ENCODE results near the gene GP1BA. TPM values are rescaled to one million over a fixed set of nuclear protein-coding genes. Genes with fewer than 3 reads are reported as not detected.

Gene GP1BA
- total RNA-seq, 1 experiment from 2014 or later: not detected

DNA sequence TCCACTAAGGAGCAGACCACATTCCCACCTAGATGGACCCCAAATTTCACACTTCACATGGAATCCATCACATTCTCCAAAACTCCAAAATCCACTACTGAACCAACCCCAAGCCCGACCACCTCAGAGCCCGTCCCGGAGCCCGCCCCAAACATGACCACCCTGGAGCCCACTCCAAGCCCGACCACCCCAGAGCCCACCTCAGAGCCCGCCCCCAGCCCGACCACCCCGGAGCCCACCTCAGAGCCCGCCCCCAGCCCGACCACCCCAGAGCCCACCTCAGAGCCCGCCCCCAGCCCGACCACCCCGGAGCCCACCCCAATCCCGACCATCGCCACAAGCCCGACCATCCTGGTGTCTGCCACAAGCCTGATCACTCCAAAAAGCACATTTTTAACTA, 1.6 kb downstream of the GP1BA start (continued):
- TF ChIP-seq, protein P1, sequence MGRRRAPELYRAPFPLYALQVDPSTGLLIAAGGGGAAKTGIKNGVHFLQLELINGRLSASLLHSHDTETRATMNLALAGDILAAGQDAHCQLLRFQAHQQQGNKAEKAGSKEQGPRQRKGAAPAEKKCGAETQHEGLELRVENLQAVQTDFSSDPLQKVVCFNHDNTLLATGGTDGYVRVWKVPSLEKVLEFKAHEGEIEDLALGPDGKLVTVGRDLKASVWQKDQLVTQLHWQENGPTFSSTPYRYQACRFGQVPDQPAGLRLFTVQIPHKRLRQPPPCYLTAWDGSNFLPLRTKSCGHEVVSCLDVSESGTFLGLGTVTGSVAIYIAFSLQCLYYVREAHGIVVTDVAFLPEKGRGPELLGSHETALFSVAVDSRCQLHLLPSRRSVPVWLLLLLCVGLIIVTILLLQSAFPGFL (CRISPR knock-in tag; IDR thresholded peaks at IDR 0.05; ENCODE audit: borderline replicate concordance): no peak
- TF ChIP-seq GRHL2 (CRISPR knock-in tag; IDR thresholded peaks at IDR 0.05; ENCODE audit: insufficient replicate concordance, severe bottlenecking) (no peak), ZNF425 (CRISPR knock-in tag; conservative IDR thresholded peaks at IDR 0.05) (no peak), ZNF138 (CRISPR knock-in tag; conservative IDR thresholded peaks at IDR 0.05) (no peak), GTF2I (CRISPR knock-in tag; conservative IDR thresholded peaks at IDR 0.05) (no peak)

DNA sequence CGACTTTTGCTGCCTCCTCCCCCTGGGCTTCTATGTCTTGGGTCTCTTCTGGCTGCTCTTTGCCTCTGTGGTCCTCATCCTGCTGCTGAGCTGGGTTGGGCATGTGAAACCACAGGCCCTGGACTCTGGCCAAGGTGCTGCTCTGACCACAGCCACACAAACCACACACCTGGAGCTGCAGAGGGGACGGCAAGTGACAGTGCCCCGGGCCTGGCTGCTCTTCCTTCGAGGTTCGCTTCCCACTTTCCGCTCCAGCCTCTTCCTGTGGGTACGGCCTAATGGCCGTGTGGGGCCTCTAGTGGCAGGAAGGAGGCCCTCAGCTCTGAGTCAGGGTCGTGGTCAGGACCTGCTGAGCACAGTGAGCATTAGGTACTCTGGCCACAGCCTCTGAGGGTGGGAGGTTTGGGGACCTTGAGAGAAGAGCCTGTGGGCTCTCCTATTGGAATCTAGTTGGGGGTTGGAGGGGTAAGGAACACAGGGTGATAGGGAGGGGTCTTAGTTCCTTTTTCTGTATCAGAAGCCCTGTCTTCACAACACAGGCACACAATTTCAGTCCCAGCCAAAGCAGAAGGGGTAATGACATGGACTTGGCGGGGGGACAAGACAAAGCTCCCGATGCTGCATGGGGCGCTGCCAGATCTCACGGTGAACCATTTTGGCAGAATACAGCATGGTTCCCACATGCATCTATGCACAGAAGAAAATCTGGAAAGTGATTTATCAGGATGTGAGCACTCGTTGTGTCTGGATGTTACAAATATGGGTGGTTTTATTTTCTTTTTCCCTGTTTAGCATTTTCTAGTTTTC, 2.3 kb downstream of the GP1BA start:
- peak; percentile 81 for ATAC-seq
- POLR2A ChIA-PET: no interaction called here
- Mint-ChIP-seq H3K9me3 (no peaks in the 10 kb centered on the region), H3K27me3 (ENCODE audit: low read depth) (no peaks in the 10 kb centered on the region), H3K36me3 (peaks cover 23% of the 10 kb centered on the region), H3K4me1 (peaks cover 18% of the 10 kb centered on the region), H3K4me3 (no peak overlapping the region), H3K27ac (no peak overlapping the region; the same call in 1 of the 2 replicates)
- CTCF ChIA-PET: interaction anchor here (0.5 to 3.3 kb wide), 10 partner anchors 10 to 128 kb away, joined by 3 to 39 read pairs (median 5); partner anchors contain the start of genes CAMTA2, CHRNE and SPAG7
- TF ChIP-seq SP1 (CRISPR knock-in tag; conservative IDR thresholded peaks at IDR 0.05) (no peak), ATF6 (CRISPR knock-in tag; IDR thresholded peaks at IDR 0.05) (no peak), GABPB1 (CRISPR knock-in tag; IDR thresholded peaks at IDR 0.05) (0 out of 2 replicates have a peak, but pooled peaks have one; percentile 16)
- TF ChIP-seq, protein P2, sequence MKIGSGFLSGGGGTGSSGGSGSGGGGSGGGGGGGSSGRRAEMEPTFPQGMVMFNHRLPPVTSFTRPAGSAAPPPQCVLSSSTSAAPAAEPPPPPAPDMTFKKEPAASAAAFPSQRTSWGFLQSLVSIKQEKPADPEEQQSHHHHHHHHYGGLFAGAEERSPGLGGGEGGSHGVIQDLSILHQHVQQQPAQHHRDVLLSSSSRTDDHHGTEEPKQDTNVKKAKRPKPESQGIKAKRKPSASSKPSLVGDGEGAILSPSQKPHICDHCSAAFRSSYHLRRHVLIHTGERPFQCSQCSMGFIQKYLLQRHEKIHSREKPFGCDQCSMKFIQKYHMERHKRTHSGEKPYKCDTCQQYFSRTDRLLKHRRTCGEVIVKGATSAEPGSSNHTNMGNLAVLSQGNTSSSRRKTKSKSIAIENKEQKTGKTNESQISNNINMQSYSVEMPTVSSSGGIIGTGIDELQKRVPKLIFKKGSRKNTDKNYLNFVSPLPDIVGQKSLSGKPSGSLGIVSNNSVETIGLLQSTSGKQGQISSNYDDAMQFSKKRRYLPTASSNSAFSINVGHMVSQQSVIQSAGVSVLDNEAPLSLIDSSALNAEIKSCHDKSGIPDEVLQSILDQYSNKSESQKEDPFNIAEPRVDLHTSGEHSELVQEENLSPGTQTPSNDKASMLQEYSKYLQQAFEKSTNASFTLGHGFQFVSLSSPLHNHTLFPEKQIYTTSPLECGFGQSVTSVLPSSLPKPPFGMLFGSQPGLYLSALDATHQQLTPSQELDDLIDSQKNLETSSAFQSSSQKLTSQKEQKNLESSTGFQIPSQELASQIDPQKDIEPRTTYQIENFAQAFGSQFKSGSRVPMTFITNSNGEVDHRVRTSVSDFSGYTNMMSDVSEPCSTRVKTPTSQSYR (CRISPR knock-in tag; IDR thresholded peaks at IDR 0.05): 0 out of 2 replicates have a peak, but pooled peaks have one; percentile 53
- peak; percentile 50 for DNase-seq (ENCODE audit: low spot score)

- POLR2A ChIA-PET: no interaction called here
- TF ChIP-seq ZNF416 (CRISPR knock-in tag; IDR thresholded peaks at IDR 0.05) (no peak), ZNF512 (CRISPR knock-in tag; IDR thresholded peaks at IDR 0.05; ENCODE audit: borderline replicate concordance) (no peak), FOXK1 (CRISPR knock-in tag; IDR thresholded peaks at IDR 0.05) (no peak), ESRRA (CRISPR knock-in tag; IDR thresholded peaks at IDR 0.05; ENCODE audit: borderline replicate concordance) (no peak), KAT7 (CRISPR knock-in tag; IDR thresholded peaks at IDR 0.05; ENCODE audit: borderline replicate concordance) (no peak)
- TF ChIP-seq, protein P2 (CRISPR knock-in tag; IDR thresholded peaks at IDR 0.05): no peak
- CTCF ChIA-PET: interaction anchor here (0.6 kb wide), 2 partner anchors 12 to 27 kb away, joined by 3 to 4 read pairs; no protein-coding TSS in a partner anchor
Observed at GRCh38 chr17:4935650-4936049, 3.6 kb downstream of the GP1BA start.

More at GRCh38 chr17:4935650-4936049, 3.6 kb downstream of the GP1BA start:
- H3K27me3 Mint-ChIP-seq (ENCODE audit: low read depth): no peaks in the 10 kb centered on the region
- H3K4me3 Mint-ChIP-seq: no peak overlapping the region
- no peak overlapping the region for H3K27ac Mint-ChIP-seq
- no peaks in the 10 kb centered on the region for H3K9me3 Mint-ChIP-seq
- no peak for DNase-seq (ENCODE audit: low spot score)
- peaks cover 18% of the 10 kb centered on the region for H3K4me1 Mint-ChIP-seq
- peaks cover 23% of the 10 kb centered on the region for H3K36me3 Mint-ChIP-seq
- ATAC-seq: no peak
